COR-L47 (cell line): Measurements from ENCODE around the gene IGF1.

ENCODE experiments used
- DNase-seq: peaks from one replicate; lab custom pipeline; 2025; lab: John Stamatoyannopoulos, UW

IGF1 gene

GRCh38 chr12:102480406-102480805, at the start of gene IGF1:
Gene IGF1, minus strand, starts transcription at chr12:102480563. Its CDS starts 182 bp downstream, at chr12:102480381.
- no peak for DNase-seq

DNA sequence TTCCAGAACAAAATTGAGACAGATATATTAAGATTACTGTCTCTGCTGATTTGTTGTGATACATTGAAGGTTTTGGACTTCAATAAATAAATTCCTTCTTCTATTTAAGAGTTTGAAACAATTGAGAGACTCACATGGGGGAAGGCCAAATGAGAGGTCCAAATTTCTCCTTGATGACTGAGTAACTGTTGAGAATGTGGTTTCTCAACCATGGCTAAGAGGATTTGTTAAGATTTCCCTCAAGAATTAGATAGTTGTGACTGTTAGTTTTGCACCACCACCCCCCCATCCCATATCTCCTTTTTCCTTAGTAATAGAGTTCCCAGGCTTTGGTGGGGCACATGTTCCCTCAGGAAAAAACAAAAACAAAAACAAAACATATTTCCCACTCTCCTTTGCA, 47.7 kb upstream of the IGF1 start:
- DNase-seq, result no peak

DNA sequence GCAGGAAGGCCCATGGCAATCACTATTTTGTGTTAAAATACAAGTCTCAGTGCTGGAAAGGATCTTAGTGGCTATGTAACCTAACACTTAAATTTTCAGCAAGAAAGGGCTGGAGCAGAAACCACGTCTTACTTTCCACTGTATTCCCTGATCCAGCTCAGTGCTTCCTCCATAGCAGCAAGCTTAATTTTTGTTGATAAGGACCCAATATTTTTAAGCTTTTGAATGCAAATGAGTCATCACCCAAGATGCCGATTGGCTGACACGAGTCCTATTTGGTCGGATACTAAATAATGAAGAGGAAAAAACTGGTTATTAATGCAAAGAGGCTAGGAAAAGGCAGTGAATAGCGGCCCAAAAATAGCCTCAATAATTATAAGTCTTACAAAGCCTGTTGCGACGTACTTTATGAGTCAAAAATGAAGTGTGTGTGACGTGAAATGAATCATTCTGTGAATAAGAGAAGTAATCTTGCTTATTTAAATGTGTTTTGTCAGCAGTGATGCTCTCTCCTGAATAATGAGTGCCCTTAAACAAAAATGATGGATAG, 46.9 kb upstream of the IGF1 start:
- DNase-seq, result no peak

GRCh38 chr12:102526656-102527055, 46.3 kb upstream of the IGF1 start:
- no peak for DNase-seq

DNA sequence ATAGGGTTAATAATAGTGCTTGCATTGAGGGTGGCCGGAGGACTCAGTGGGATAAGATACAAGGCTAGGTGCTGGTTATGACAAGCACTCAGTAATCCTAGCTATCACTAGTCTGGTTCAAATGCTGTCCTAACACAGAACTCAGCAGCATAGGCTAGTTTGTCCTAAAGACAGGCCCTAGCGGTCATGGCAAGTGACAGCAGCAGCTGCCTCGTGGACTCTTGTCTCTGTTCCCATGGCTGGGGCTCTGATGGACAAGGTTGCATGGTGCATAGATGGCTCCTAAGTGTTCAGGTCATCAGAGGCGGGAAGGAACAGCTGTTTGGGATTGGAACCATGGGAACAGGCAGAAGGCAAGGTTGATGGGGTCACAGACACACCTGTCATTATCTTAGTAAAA, 42.4 kb upstream of the IGF1 start:
- no peak for DNase-seq

DNA sequence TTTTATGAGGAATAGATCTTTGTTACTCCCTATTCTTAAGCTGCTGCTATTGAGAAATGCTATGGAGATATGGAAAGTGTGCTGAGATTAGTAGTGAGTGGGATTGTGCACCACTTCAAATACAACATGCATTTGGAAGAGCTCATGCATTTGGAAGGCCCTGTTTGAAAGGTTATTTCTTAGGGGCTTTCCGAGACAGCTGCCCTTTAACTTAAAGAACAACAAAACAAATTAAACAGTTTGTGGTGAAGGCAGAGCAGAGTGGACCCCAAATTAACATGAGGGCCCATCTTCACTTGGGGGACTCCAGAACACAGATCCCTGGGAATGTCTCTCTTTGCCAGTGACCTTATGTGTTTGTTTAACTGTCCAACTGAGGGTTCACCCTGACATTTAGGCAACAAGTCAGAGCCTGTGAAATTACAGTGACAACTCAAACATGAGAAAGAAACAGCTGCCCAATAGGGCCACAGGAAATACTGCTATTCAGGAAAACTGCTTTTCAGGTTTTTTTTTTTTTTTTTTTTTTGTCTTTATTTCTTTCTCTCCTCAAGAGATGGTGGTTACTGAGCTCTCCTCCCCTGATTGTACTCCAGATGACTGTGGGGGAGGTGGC, 41.4 kb upstream of the IGF1 start:
- DNase-seq, result no peak

DNA sequence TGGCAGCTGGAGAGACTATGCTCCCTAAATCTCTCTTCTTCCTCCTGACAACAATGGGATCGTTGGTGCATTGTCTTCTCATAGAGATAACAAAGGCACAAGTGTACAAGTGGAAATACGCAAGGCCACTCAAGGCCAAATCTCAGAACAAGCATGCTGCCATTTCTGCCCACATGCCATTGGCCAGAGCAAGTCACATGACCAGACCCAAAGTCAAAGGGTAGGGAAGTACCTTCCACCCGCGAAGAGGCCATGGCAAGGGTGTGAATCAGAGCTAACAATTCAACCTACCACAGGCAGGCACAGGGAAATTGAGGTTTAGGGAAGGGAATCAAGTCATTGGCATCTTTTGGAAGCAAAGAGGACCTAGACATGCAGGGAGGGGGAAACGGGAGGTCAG, 38.5 kb upstream of the IGF1 start:
- DNase-seq, result no peak

GRCh38 chr12:102514696-102515095, 34.3 kb upstream of the IGF1 start:
- no peak for DNase-seq

GRCh38 chr12:102513739-102514138, 33.4 kb upstream of the IGF1 start:
- no peak for DNase-seq

DNA sequence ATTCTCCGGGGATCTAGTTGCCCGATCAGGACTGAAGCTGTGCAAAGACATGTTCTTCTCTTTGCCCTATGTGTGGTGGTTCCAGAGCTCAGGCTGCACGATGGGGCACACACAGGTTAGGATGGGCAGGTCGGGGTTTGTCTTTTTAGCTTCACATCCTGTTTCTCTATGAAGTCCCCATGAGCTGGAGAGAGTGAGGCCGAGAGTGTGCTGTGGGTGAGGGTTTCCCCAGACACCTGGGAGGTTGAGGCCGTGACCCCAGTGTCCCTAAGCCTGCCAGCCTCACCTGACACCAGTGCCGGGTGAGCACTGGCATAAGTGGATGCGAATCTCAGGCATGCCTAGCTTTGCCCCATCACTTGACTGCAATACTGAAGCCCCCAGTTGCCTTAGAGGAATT, 32.9 kb upstream of the IGF1 start:
- DNase-seq, result no peak

DNA sequence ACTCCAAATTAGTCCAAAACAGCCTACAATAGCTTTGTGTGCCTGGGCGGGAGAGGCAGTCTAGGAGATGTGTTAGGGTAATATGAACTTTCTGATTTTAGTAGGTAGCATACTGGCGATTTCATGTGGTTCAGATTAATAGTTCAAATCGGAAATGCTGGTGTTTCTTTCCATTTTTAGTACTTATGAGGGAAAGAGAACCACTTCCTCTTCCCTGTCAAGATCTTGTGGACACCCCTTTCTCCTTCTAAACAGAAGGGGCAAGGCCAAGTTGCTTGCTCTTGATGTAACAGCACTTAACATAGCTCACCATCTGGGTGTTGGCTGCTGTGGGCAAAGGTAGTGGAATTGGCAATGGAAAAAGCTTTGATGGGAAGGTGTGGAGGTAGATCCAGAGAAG, 32.2 kb upstream of the IGF1 start:
- no peak for DNase-seq

- DNase-seq, result no peak
Measured at GRCh38 chr12:102511575-102511974, 31.2 kb upstream of the IGF1 start.

- DNase-seq, result no peak
Measured at GRCh38 chr12:102510463-102510862, 30.1 kb upstream of the IGF1 start.

- DNase-seq, result no peak
Measured at GRCh38 chr12:102510031-102510430, 29.7 kb upstream of the IGF1 start.

DNA sequence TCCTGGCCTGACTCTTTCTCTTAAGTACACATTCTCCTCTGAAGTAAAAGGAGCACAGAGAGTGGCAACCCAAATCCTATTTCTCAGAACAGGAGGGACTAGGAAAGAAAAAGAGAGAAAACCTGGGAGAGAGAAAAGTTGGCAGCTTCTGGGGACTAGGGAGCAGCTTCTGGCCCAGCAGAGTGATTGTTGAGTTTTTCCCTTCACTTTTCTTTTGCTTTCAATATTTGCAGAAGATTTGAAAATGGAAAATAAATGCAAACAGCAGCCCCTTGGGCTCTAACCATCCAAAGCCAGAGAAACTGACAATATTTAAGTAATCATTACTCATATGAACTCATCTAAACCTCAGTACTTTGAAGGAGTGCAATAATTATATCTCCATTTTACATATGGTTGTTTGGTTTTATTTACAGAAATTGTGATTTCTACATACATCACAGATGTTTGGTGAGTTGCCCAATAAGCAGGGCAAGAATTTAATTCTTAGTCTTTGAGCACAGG, 28.8 kb upstream of the IGF1 start:
- no peak for DNase-seq

DNA sequence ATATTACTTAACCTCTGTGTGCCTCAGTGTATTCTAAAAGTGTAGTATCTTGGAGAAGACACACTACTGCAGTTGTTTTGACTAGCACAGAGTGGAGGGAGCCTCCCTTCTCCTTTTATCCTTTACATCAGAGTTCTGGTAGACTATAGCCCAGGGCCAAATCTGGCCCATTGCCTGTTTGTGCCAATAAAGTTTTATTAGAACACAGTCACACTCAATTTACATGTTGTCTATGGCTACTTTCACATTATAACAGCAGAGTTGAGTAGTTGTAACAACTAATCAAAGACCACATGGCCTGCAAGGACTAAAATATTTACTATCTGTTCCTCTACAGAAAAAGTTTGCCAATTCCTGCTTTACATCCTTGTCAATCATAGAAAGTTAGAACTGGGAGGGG, 27.7 kb upstream of the IGF1 start:
- DNase-seq, result no peak

DNA sequence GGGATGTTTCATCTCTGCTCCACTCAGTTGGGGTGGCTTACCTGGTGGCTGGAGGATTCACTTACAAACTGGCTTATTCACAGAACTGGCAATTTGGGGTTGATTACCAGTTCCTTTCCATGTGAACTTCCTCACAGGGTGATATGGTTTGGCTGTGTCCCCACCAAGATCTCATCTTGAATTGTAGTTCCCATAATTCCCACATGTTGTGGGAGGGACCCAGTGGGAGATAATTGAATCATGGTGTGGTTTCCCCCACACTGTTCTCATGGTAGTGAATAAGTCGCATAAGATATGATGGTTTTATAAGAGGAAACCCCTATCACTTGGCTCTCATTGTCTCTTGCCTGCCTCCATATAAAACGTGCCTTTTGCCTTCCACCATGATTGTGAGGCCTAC, 26.9 kb upstream of the IGF1 start:
- no peak for DNase-seq

- no peak for DNase-seq
Measured at GRCh38 chr12:102504871-102505270, 24.5 kb upstream of the IGF1 start.

DNA sequence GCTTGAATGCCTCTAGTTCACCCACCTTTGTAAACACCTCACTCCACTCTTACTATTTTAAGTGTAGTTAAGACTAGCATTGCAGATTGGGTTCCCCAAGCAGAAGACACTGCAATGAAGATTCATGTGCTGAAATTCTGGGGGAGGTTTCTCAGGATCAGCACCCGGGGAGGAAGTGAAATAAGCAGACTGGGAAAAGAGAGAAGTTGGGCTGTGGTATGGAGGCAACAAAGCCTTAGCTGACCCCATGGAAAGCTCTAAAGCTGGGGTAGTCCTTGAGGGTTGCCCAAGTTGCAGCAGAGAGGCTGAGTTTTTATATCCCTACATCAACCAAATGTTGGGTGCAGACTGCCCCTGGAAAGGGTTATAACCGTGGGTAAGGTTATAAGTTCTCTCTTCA, 23.9 kb upstream of the IGF1 start:
- DNase-seq, result no peak

DNA sequence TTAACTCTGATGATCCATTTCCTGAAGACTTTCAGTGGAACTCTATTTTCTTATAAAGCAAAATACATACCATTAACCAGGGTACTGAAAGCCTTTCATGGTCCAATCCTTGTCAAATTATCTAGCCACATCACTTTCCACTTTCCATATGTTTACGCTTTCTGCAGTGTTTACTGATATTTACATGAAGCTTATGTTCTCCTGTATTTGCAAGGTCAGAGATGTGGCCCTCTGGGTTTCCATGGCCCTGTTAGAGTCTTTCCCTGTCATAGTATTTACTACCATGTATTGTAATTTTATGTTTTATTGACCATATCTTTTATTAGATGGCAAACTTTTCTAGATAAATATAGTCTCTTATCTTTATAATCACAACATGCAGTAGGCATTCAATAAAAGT, 23.5 kb upstream of the IGF1 start:
- no peak for DNase-seq

- DNase-seq, result no peak
Measured at GRCh38 chr12:102503056-102503681, 22.8 kb upstream of the IGF1 start.

GRCh38 chr12:102501773-102502172, 21.4 kb upstream of the IGF1 start:
- no peak for DNase-seq

- DNase-seq, result no peak
Measured at GRCh38 chr12:102498471-102498870, 18.1 kb upstream of the IGF1 start.

DNA sequence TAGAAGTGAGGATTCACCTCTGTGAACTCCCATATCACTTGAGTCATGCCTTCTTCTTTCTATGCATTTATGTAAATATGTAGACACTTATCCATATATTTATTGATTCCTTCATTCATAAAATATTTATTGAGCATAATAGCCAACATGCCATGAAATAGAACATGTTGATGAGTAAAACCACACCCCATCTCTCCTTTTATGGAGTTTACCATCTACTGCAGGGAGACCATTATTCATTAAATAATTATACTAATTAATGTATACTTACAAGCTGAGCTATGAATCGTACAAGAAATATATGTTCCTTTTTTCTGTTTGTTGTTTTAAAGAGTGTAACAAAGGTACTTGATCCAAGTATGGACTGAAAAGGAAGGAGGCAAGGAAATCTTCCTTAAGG, 17.4 kb upstream of the IGF1 start:
- no peak for DNase-seq
